Tibial artery (tissue), 4 donors: Measurements from ENCODE around the gene IQCE.

Experiments
- DNase-seq, 2 donors: peaks; one replicate each; pipeline ENCODE4 v3.0.0-alpha.2; 2019
- H3K27ac ChIP-seq, 2 donors: fragments of 200-600 bp; sonication (generic) in 1 of 2; 1 replicate in 1 of 2; 2 replicates in 1 of 2; pipeline ENCODE4 v1.5.1; 2018 to 2019; ENCODE audit warnings: mild to moderate bottlenecking in 1 of 2
- H3K27me3 ChIP-seq, 2 donors: fragments of 200-600 bp; sonication (generic) in 1 of 2; one replicate each; pipeline versions ENCODE4 v1.5.1 to v1.6.0; 2016 to 2019
- H3K36me3 ChIP-seq, 3 donors: fragments of 200-600 bp; sonication (generic) in 2 of 3; one replicate each; pipeline ENCODE4 v1.5.1; 2016 to 2019; ENCODE audit warnings: mild to moderate bottlenecking in 2 of 3
- H3K4me1 ChIP-seq, 4 donors: fragments of 200-600 bp; sonication (generic) in 2 of 4; 1 replicate in 3 of 4; 2 replicates in 1 of 4; pipeline ENCODE4 v1.5.1; 2016 to 2019
- H3K4me3 ChIP-seq, 2 donors: fragments of 200-600 bp; sonication (generic) in 1 of 2; 1 replicate in 1 of 2; 2 replicates in 1 of 2; pipeline ENCODE4 v1.5.1; 2018 to 2019; ENCODE audit warnings: mild to moderate bottlenecking in 2 of 2
- H3K9me3 ChIP-seq, 3 donors: fragments of 200-600 bp; sonication (generic) in 1 of 3; one replicate each; pipeline ENCODE4 v1.5.1; 2016 to 2019
- intact Hi-C: fragments of 100-400 bp; cut with DNase I; formaldehyde crosslinking; loops from one replicate; pipeline ENCODE4 v1.15.0; 2023; ENCODE audit warnings: low total_unique reads
- TF ChIP-seq, protein P1 (sequence below), 2 experiments: fragments of 200-600 bp in 1 of 2; fragments of 450-650 bp in 1 of 2; IDR thresholded peaks; one replicate each; pipeline ENCODE4 v1.5.1; 2017 to 2019; ENCODE audit warnings: antibody characterized with exemption in 2 of 2, mild to moderate bottlenecking in 1 of 2, moderate library complexity in 1 of 2

The IQCE gene, protein sequence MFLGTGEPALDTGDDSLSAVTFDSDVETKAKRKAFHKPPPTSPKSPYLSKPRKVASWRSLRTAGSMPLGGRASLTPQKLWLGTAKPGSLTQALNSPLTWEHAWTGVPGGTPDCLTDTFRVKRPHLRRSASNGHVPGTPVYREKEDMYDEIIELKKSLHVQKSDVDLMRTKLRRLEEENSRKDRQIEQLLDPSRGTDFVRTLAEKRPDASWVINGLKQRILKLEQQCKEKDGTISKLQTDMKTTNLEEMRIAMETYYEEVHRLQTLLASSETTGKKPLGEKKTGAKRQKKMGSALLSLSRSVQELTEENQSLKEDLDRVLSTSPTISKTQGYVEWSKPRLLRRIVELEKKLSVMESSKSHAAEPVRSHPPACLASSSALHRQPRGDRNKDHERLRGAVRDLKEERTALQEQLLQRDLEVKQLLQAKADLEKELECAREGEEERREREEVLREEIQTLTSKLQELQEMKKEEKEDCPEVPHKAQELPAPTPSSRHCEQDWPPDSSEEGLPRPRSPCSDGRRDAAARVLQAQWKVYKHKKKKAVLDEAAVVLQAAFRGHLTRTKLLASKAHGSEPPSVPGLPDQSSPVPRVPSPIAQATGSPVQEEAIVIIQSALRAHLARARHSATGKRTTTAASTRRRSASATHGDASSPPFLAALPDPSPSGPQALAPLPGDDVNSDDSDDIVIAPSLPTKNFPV

DNA sequence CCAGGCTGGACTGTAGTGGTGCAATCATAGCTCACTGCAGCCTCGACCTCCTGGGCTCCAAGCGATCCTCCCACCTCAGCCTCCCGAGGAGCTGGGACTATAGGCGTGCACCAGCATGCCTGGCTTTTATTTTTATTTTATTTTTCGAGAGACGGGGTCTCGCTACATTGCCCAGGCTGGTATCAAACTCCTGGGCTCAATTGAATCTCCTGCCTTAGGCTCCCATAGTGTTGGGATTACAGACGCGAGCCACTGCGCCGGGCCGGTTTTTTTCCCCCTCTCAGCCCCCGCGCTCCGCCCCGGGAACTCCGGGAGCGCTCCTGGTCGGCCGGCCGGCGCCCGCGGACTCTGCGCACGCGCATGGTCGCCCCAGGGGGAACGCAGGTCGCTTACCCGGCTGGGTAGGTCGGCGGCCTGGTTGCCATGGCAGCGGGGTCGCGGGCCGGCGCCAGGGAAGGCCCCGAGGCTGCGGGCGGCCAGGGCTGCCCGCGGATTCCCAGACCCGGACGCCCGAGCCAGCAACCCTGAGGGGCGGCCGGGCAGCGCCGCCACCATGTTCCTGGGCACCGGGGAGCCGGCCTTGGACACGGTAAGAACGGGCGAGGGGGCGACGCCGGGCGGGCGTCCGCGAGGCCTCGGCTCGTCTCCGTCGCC, at the start of gene IQCE:
IQCE (plus strand) TSS at position 351 of the 654 bp plus-strand sequence; CDS start at position 554, 203 bp downstream.
- peak; percentile 87 to 96 for DNase-seq
- peak within 1 kb of the TSS; percentile 69 to 76 for H3K27ac ChIP-seq
- H3K4me3 ChIP-seq, result peak within 1 kb of the TSS; percentile 87 to 90
- no peaks in the 10 kb centered on the region for H3K27me3 ChIP-seq
- no peaks in the 10 kb centered on the region for H3K36me3 ChIP-seq
- intact Hi-C loops, result loop anchor here (5.0 kb wide), 2 partner anchors 54 to 71 kb away; no protein-coding TSS in a partner anchor
- H3K9me3 ChIP-seq, result no peaks in the 10 kb centered on the region
- TF ChIP-seq, protein P1, sequence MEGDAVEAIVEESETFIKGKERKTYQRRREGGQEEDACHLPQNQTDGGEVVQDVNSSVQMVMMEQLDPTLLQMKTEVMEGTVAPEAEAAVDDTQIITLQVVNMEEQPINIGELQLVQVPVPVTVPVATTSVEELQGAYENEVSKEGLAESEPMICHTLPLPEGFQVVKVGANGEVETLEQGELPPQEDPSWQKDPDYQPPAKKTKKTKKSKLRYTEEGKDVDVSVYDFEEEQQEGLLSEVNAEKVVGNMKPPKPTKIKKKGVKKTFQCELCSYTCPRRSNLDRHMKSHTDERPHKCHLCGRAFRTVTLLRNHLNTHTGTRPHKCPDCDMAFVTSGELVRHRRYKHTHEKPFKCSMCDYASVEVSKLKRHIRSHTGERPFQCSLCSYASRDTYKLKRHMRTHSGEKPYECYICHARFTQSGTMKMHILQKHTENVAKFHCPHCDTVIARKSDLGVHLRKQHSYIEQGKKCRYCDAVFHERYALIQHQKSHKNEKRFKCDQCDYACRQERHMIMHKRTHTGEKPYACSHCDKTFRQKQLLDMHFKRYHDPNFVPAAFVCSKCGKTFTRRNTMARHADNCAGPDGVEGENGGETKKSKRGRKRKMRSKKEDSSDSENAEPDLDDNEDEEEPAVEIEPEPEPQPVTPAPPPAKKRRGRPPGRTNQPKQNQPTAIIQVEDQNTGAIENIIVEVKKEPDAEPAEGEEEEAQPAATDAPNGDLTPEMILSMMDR (IDR thresholded peaks at IDR 0.05), result no peak
- peaks cover 0 to 43% (median 31%) of the 10 kb centered on the region in 4 donors for H3K4me1 ChIP-seq

- no peak overlapping the region for H3K27ac ChIP-seq
- no peaks in the 10 kb centered on the region for H3K36me3 ChIP-seq
- DNase-seq, result no peak
- peaks cover 0 to 25% (median 0%) of the 10 kb centered on the region in 4 donors for H3K4me1 ChIP-seq
- no peaks in the 10 kb centered on the region for H3K9me3 ChIP-seq
- intact Hi-C loops, result no loop called here
- H3K27me3 ChIP-seq, result no peaks in the 10 kb centered on the region
- no peak overlapping the region for H3K4me3 ChIP-seq
- TF ChIP-seq, protein P1 (IDR thresholded peaks at IDR 0.05), result no peak
These were observed 49.4 kb upstream of the IQCE start for GRCh38 chr7:2509298-2509906.

DNA sequence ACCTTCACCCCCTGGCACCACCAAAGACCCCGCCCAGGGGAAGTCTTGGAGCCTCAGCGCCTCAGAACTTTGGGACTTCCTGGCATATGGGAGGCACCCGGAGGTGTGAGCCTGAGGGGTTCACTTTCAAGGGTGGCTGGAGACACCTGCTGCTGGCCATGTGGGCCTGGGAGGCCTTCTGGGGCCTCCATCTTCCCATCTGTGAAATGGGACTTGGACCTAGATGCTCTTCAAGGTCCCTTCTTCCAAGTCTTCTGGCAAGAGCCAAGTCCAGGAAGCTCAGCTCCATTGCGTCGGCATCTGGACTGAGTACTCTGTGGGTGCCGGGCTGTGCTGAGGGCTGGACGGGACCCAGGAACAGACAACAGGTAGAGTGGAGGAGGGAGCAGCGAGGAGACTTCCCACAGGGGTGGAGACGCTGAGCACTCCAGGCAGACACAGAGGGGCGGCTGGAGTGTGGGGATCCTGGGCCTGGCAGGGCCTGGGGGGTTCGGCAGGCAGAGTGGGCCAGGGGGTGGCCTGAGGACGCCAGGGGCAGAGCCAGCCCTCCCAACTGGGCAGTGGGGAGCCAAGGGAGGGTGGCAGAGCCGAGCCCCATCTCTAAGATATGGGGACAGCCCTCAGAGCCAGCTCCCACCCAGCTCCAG, 48.5 kb upstream of the IQCE start:
- Histone ChIP-seq H3K27ac (no peak overlapping the region), H3K36me3 (no peaks in the 10 kb centered on the region), H3K9me3 (no peaks in the 10 kb centered on the region), H3K27me3 (no peaks in the 10 kb centered on the region), H3K4me3 (no peak overlapping the region), H3K4me1 (peaks cover 0 to 25% (median 0%) of the 10 kb centered on the region in 4 donors)
- DNase-seq, result no peak
- intact Hi-C loops, result no loop called here
- TF ChIP-seq, protein P1 (IDR thresholded peaks at IDR 0.05), result no peak

- Histone ChIP-seq H3K4me3 (no peak overlapping the region), H3K36me3 (no peaks in the 10 kb centered on the region), H3K27me3 (no peaks in the 10 kb centered on the region), H3K27ac (no peak overlapping the region), H3K9me3 (no peaks in the 10 kb centered on the region), H3K4me1 (peaks cover 0 to 25% (median 0%) of the 10 kb centered on the region in 4 donors)
- no peak for DNase-seq
- intact Hi-C loops, result no loop called here
- TF ChIP-seq, protein P1 (IDR thresholded peaks at IDR 0.05), result no peak
These were observed 47.6 kb upstream of the IQCE start for GRCh38 chr7:2510909-2511768.
